ENCODE data around the gene PREP. TPM values are rescaled to one million over a fixed set of nuclear protein-coding genes. Genes with fewer than 3 reads are reported as not detected.

The PREP gene
- total and polyA plus RNA-seq, 2 of the 8 experiments (the other 6 are each of a cell fraction or from before 2014, with no cell fraction given): 26.8 to 70.0 TPM

DNA sequence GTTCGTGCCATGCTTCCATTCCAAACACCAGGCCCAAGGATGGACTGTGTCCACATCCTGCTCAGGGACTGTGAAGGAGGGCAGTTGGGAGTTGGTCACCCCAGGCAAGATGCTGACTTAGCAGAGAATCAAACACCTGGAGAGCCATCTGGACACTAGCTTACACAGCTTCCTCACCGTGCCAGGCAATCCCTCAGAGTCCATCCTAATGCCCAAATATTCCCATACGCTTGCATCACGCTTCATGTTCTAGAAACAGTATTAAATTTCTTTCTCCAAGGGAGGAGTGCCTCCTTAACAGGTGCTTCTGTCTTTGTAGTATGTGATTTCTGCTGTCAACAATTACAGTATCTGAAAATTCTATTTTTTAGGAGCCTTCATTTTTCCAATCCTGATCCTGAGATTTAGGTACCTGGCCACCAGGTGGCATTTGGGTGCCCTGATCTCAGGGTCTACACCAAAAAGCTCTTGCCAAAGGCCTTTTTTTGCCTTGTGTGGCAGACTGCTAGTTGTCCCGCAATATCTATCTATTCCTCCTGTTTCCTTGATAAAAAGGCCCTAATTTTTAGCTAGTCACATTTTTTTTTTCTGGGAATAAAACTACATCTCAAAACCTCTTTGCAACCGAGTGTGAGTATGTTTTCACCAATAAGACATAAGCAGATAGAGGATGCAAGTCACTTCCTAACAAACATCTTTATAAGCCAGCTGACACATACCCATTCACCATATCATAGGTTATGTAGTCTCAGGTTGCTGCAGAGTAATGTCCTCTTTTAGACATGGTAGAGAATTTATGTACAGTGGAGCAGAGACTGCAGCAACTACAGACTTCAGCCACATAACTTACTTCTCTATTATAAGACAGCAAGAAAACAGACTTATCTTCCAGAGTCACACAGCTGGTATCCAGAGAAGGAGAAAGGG, 85.0 kb downstream of the PREP start (continued):
- TF ChIP-seq, protein P1, sequence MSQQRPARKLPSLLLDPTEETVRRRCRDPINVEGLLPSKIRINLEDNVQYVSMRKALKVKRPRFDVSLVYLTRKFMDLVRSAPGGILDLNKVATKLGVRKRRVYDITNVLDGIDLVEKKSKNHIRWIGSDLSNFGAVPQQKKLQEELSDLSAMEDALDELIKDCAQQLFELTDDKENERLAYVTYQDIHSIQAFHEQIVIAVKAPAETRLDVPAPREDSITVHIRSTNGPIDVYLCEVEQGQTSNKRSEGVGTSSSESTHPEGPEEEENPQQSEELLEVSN (IDR thresholded peaks at IDR 0.05): no peak
- TF ChIP-seq POU5F1 (IDR thresholded peaks at IDR 0.05; ENCODE audit: low read depth, low read length) (no peak), SIRT6 (IDR thresholded peaks at IDR 0.05; ENCODE audit: low read length) (no peak), SIN3A (conservative IDR thresholded peaks at IDR 0.05 in 1 of 2, IDR thresholded peaks at IDR 0.05 in 1 of 2; ENCODE audit: low read depth in 1 of 2, low read length in 2 of 2) (no peak)
- TF ChIP-seq, protein P2, sequence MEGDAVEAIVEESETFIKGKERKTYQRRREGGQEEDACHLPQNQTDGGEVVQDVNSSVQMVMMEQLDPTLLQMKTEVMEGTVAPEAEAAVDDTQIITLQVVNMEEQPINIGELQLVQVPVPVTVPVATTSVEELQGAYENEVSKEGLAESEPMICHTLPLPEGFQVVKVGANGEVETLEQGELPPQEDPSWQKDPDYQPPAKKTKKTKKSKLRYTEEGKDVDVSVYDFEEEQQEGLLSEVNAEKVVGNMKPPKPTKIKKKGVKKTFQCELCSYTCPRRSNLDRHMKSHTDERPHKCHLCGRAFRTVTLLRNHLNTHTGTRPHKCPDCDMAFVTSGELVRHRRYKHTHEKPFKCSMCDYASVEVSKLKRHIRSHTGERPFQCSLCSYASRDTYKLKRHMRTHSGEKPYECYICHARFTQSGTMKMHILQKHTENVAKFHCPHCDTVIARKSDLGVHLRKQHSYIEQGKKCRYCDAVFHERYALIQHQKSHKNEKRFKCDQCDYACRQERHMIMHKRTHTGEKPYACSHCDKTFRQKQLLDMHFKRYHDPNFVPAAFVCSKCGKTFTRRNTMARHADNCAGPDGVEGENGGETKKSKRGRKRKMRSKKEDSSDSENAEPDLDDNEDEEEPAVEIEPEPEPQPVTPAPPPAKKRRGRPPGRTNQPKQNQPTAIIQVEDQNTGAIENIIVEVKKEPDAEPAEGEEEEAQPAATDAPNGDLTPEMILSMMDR (IDR thresholded peaks at IDR 0.05; ENCODE audit: control extremely low read depth in 1 of 3, insufficient read depth in 1 of 3, low read depth in 1 of 3, low read length in 3 of 3): peak; percentile 20 to 64 (median 63)

Data from H1 (cell line).